H1 (cell line): ENCODE measurements around the gene HOXC13. TPM values are rescaled to one million over a fixed set of nuclear protein-coding genes. Genes with fewer than 3 reads are reported as not detected.

Source experiments
- CTCF ChIA-PET: fragments of 300-600 bp; sonication (Branson Sonifier 250); formaldehyde crosslinking; loops from one replicate; lab custom pipeline; 2021; ENCODE audit not compliant: partially characterized antibody; lab: Charles Lee
- POLR2A ChIA-PET: fragments of 300-600 bp; sonication (Branson Sonifier 250); formaldehyde crosslinking; loops from one replicate; lab custom pipeline; 2021; ENCODE audit warnings: inconsistent platforms; ENCODE audit not compliant: partially characterized antibody; lab: Charles Lee
- DNase-seq, 2 experiments: peaks; one replicate each; pipeline versions ENCODE4 v3.0.0 to v3.0.0-alpha.2; 2010 to 2022; ENCODE audit warnings: low spot score in 2 of 2, low read depth in 1 of 2, mixed read lengths in 1 of 2
- FAIRE-seq: peaks from 2 replicates; lab custom pipeline; 2011; peaks lifted over from hg19 to GRCh38; lab: Jason Lieb, UNC
- H2AFZ ChIP-seq: 2 replicates; pipeline ENCODE4 v1.8.1; 2012; ENCODE audit warnings: low read length, inconsistent platforms
- H2AK5ac ChIP-seq: 2 replicates; pipeline ENCODE4 v1.6.1; 2013; ENCODE audit warnings: low read depth, low read length
- H2BK120ac ChIP-seq: replicated peaks from 2 replicates; pipeline ENCODE3; 2013; ENCODE audit warnings: low read depth, low read length, inconsistent platforms
- H2BK12ac ChIP-seq: 2 replicates; pipeline ENCODE4 v1.6.1; 2013; ENCODE audit warnings: low read depth, low read length
- H2BK15ac ChIP-seq: 2 replicates; pipeline ENCODE4 v1.6.1; 2013; ENCODE audit warnings: low read length
- H2BK20ac ChIP-seq: 2 replicates; pipeline ENCODE4 v1.6.1; 2013; ENCODE audit warnings: low read length
- H2BK5ac ChIP-seq: 2 replicates; pipeline ENCODE4 v1.6.1; 2013; ENCODE audit warnings: low read depth, low read length
- H3K14ac ChIP-seq: 2 replicates; pipeline ENCODE4 v1.6.1; 2013; ENCODE audit warnings: inconsistent platforms; ENCODE audit not compliant: insufficient read length
- H3K18ac ChIP-seq: 2 replicates; pipeline ENCODE4 v1.6.1; 2013; ENCODE audit warnings: low read length; ENCODE audit errors: extremely low read depth
- H3K23ac ChIP-seq: 2 replicates; pipeline ENCODE4 v1.6.1; 2013; ENCODE audit warnings: inconsistent platforms; ENCODE audit not compliant: insufficient read length
- H3K23me2 ChIP-seq: 2 replicates; pipeline ENCODE4 v1.6.1; 2013; ENCODE audit warnings: low read depth, low read length
- H3K27ac ChIP-seq: 2 replicates; pipeline ENCODE4 v1.6.1; 2011; ENCODE audit warnings: low read depth, low read length, inconsistent platforms
- H3K27me3 ChIP-seq, 4 experiments: replicated peaks in 1 of 4; 1 replicate in 1 of 4; 2 replicates in 3 of 4; pipeline versions ENCODE4 v1.6.1 to v1.8.1; 2011 to 2013; ENCODE audit warnings: low read length in 3 of 4, mild to moderate bottlenecking in 3 of 4, inconsistent platforms in 2 of 4, mixed read lengths in 2 of 4, moderate library complexity in 1 of 4; ENCODE audit not compliant: control insufficient read depth in 3 of 4, insufficient read depth in 3 of 4; ENCODE audit errors: extremely low read depth in 1 of 4
- H3K36me3 ChIP-seq, 4 experiments: 2 replicates each; pipeline versions ENCODE4 v1.6.1 to v1.8.1; 2011 to 2013; ENCODE audit warnings: mild to moderate bottlenecking in 4 of 4, low read length in 3 of 4, moderate library complexity in 2 of 4, control low read depth in 1 of 4, inconsistent platforms in 1 of 4; ENCODE audit not compliant: insufficient read depth in 4 of 4, control insufficient read depth in 2 of 4
- H3K4ac ChIP-seq: replicated peaks from 2 replicates; pipeline ENCODE3; 2013; ENCODE audit warnings: low read length, low read depth, mixed read lengths, inconsistent platforms; ENCODE audit not compliant: insufficient read length
- H3K4me1 ChIP-seq, 4 experiments: replicated peaks in 1 of 4; 1 replicate in 1 of 4; 2 replicates in 3 of 4; pipeline versions ENCODE4 v1.6.1 to v1.8.1; 2011 to 2013; ENCODE audit warnings: low read length in 3 of 4, inconsistent platforms in 2 of 4, mixed read lengths in 1 of 4; ENCODE audit not compliant: insufficient read depth in 4 of 4, control insufficient read depth in 3 of 4
- H3K4me2 ChIP-seq, 2 experiments: 2 replicates each; pipeline versions ENCODE4 v1.6.1 to v1.8.1; 2011 to 2013; ENCODE audit warnings: low read depth in 2 of 2, low read length in 2 of 2, control low read depth in 1 of 2, inconsistent platforms in 1 of 2, mild to moderate bottlenecking in 1 of 2; ENCODE audit not compliant: insufficient read depth in 1 of 2
- H3K4me3 ChIP-seq, 4 experiments: fragments of 200-600, 300-600 bp in 1 of 4; sonication (generic), shearing (Covaris generic), sonication (Bioruptor Twin) in 1 of 4; 2 replicates each; pipeline versions ENCODE4 v1.5.1 to v1.8.1; 2011 to 2016; ENCODE audit warnings: low read length in 4 of 4, low read depth in 3 of 4, control low read depth in 2 of 4, inconsistent platforms in 2 of 4, mild to moderate bottlenecking in 2 of 4, mixed read lengths in 1 of 4, moderate library complexity in 1 of 4; ENCODE audit not compliant: insufficient read depth in 2 of 4; ENCODE audit errors: extremely low read depth in 1 of 4
- H3K56ac ChIP-seq: replicated peaks from 2 replicates; pipeline ENCODE3; 2013; ENCODE audit warnings: low read depth, mild to moderate bottlenecking, mixed read lengths, low read length, inconsistent platforms; ENCODE audit not compliant: insufficient read length
- H3K79me1 ChIP-seq: 2 replicates; pipeline ENCODE4 v1.6.1; 2013; ENCODE audit warnings: low read depth, low read length, control low read depth
- H3K79me2 ChIP-seq, 2 experiments: 2 replicates each; pipeline versions ENCODE4 v1.6.1 to v1.8.1; 2012 to 2013; ENCODE audit warnings: low read length in 2 of 2, mild to moderate bottlenecking in 2 of 2, inconsistent platforms in 1 of 2; ENCODE audit not compliant: insufficient read depth in 2 of 2, control insufficient read depth in 1 of 2
- H3K9ac ChIP-seq, 4 experiments: replicated peaks in 1 of 4; 1 replicate in 1 of 4; 2 replicates in 3 of 4; pipeline versions ENCODE4 v1.6.1 to v1.8.1; 2011 to 2013; ENCODE audit warnings: low read depth in 3 of 4, low read length in 3 of 4, control low read depth in 2 of 4, mild to moderate bottlenecking in 2 of 4, moderate library complexity in 2 of 4, inconsistent platforms in 1 of 4; ENCODE audit errors: extremely low read depth in 1 of 4
- H3K9me3 ChIP-seq, 2 experiments: 2 replicates each; pipeline versions ENCODE4 v1.6.1 to v1.8.1; 2012 to 2013; ENCODE audit warnings: mild to moderate bottlenecking in 2 of 2, moderate library complexity in 2 of 2, control low read depth in 1 of 2, inconsistent platforms in 1 of 2, low read depth in 1 of 2, low read length in 1 of 2, mixed read lengths in 1 of 2; ENCODE audit not compliant: insufficient read depth in 2 of 2
- H4K20me1 ChIP-seq, 2 experiments: replicated peaks in 1 of 2; 2 replicates each; pipeline versions ENCODE3 to v1.8.1; 2011 to 2013; ENCODE audit warnings: inconsistent platforms in 2 of 2, low read length in 2 of 2, mild to moderate bottlenecking in 1 of 2; ENCODE audit not compliant: insufficient read depth in 2 of 2, control insufficient read depth in 1 of 2
- H4K5ac ChIP-seq: 2 replicates; pipeline ENCODE4 v1.6.1; 2013; ENCODE audit warnings: low read length, low read depth, mixed read lengths, inconsistent platforms; ENCODE audit not compliant: insufficient read length
- H4K8ac ChIP-seq: 2 replicates; pipeline ENCODE4 v1.8.0; 2013; ENCODE audit warnings: mild to moderate bottlenecking, moderate library complexity, low read length, inconsistent platforms; ENCODE audit not compliant: insufficient read depth; ENCODE audit errors: extremely low read depth
- H4K91ac ChIP-seq: replicated peaks from 2 replicates; pipeline ENCODE3; 2013; ENCODE audit warnings: low read length, mixed read lengths, inconsistent platforms; ENCODE audit not compliant: insufficient read length
- CBX8 ChIP-seq: fragments of 300-800, 300-1000 bp; sonication (generic); IDR thresholded peaks from 2 replicates; pipeline ENCODE4 v1.7.1; 2016; ENCODE audit warnings: low read depth, low read length, borderline replicate concordance
- CHD1 ChIP-seq: IDR thresholded peaks from 2 replicates; pipeline ENCODE4 v1.6.1; 2012; ENCODE audit warnings: low read depth, low read length, improper control_type of control experiment
- EP300 ChIP-seq, 2 experiments: IDR thresholded peaks; 1 replicate in 1 of 2; 2 replicates in 1 of 2; pipeline ENCODE4 v1.6.1; 2011 to 2012; ENCODE audit warnings: low read depth in 2 of 2, low read length in 2 of 2, mild to moderate bottlenecking in 2 of 2, borderline replicate concordance in 1 of 2, inconsistent platforms in 1 of 2, moderate library complexity in 1 of 2
- JUN ChIP-seq: IDR thresholded peaks from 2 replicates; pipeline ENCODE4 v1.6.1; 2011; ENCODE audit warnings: low read depth, mild to moderate bottlenecking, improper control_type of control experiment, low read length
- KDM1A ChIP-seq: fragments of 200-600, 300-600 bp; sonication (generic); IDR thresholded peaks from 2 replicates; pipeline ENCODE4 v1.7.1; 2016; ENCODE audit warnings: mild to moderate bottlenecking, low read length, borderline replicate concordance
- POU5F1 ChIP-seq: IDR thresholded peaks from 2 replicates; pipeline ENCODE4 v1.6.1; 2011; ENCODE audit warnings: low read depth, mild to moderate bottlenecking, low read length, moderate library complexity
- RNF2 ChIP-seq: fragments of 200-900, 300-1000 bp; sonication (generic); IDR thresholded peaks from 2 replicates; pipeline ENCODE4 v1.7.1; 2016; ENCODE audit warnings: borderline replicate concordance, low read depth, mild to moderate bottlenecking, antibody characterized with exemption, low read length; ENCODE audit not compliant: poor library complexity, severe bottlenecking; ENCODE audit errors: missing control alignments
- SP1 ChIP-seq: IDR thresholded peaks from 2 replicates; pipeline ENCODE4 v1.6.1; 2011; ENCODE audit warnings: low read depth, low read length
- SP2 ChIP-seq: IDR thresholded peaks from 2 replicates; pipeline ENCODE4 v1.6.1; 2012; ENCODE audit warnings: mild to moderate bottlenecking, low read length, inconsistent platforms
- SUZ12 ChIP-seq: fragments of 200-600 bp; sonication (generic); IDR thresholded peaks from 2 replicates; pipeline ENCODE4 v1.6.1; 2012; ENCODE audit warnings: mild to moderate bottlenecking, inconsistent platforms, low read length, moderate library complexity, mixed read lengths
- TAF7 ChIP-seq: optimal IDR thresholded peaks from 2 replicates; pipeline ENCODE3; 2011; ENCODE audit warnings: low read depth, mild to moderate bottlenecking, inconsistent platforms, low read length, moderate library complexity, borderline replicate concordance
- TCF12 ChIP-seq: IDR thresholded peaks from 2 replicates; pipeline ENCODE4 v1.6.1; 2011; ENCODE audit warnings: low read depth, mild to moderate bottlenecking, low read length
- TEAD4 ChIP-seq: IDR thresholded peaks from 2 replicates; pipeline ENCODE4 v1.6.1; 2012; ENCODE audit warnings: low read depth, low read length, inconsistent platforms, mixed read lengths
- WGBS, 2 experiments: shearing (Covaris generic) in 1 of 2; methylation state at CpG; one replicate each; pipeline versions ENCODE4 v1.1.6 to v1.1.7; 2013 to 2015; ENCODE audit warnings: low lambda C conversion rate in 2 of 2, mixed read lengths in 2 of 2, inconsistent platforms in 1 of 2, low coverage in 1 of 2, missing lambda C conversion rate in 1 of 2; ENCODE audit not compliant: insufficient replicate concordance in 2 of 2, insufficient coverage in 1 of 2, insufficient read length in 1 of 2; ENCODE audit errors: extremely low coverage in 1 of 2, missing lambda C conversion rate in 1 of 2; 5-methylcytosine and 5-hydroxymethylcytosine counted together
- polyA plus RNA-seq, 7 experiments: library from polyadenylated mRNA; depleted of rRNA in 3 of 7; stranded (reverse) in 5 of 7; unstranded in 2 of 7; fragments of >200 nt in 5 of 7; fragments of 200-250 nt in 2 of 7; gene quantifications; 1 replicate in 5 of 7; 2 replicates in 1 of 7; 4 replicates in 1 of 7; pipeline versions ENCODE4 v1.2.1 to v1.2.3, GENCODE V29; 2011 to 2013; ENCODE audit warnings: missing spikeins in 2 of 7, mixed read lengths in 2 of 7
- total RNA-seq: library from RNA; stranded (reverse); fragmentation: NEBNext Ultra II Directional; extraction: Animal tissue kit (Norgen Biotek cat#: 25700); gene quantifications from 2 replicates; pipeline ENCODE4 v1.2.1, GENCODE V29; 2021

HOXC13 gene
- total and polyA plus RNA-seq, 2 of the 8 experiments (the other 6 are each of a cell fraction or from before 2014, with no cell fraction given): 0.02 TPM; not detected in 1

DNA sequence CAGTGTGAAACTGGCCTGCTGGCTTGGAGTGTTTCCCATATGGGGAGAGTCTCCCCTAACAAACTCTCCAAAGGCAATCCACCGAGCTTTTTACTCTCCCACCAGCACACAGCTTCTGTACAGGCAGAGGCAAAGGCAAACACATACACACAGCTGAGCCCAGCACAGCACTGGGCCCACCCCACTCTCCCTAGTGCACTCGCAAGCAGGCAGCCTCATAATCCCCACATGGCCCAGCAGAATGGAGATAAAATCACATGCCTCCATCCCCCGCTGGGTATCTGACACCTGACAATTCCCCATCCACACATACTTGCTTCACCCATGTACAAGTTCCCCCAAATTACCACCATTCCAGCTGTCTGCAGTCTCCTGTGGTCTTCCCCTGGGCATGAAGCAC lies 19.5 kb downstream of the HOXC13 start:
- no peak overlapping the region for H3K4ac ChIP-seq
- no peaks in the 10 kb centered on the region for H3K23me2 ChIP-seq
- H2BK12ac ChIP-seq: no peak overlapping the region
- no peak for FAIRE-seq
- CTCF ChIA-PET: interaction anchor here (0.9 to 2.5 kb wide), 7 partner anchors 19 to 250 kb away, joined by 3 to 8 read pairs (median 5); partner anchors contain the start of gene HOXC13
- H4K8ac ChIP-seq: no peak overlapping the region
- no peak overlapping the region for H3K27ac ChIP-seq
- POLR2A ChIA-PET: interaction anchor here (0.6 kb wide), 1 partner anchor 252 kb away, joined by 3 read pairs; no protein-coding TSS in a partner anchor
- no peaks in the 10 kb centered on the region for H3K79me2 ChIP-seq
- 0 out of 2 replicates have a peak overlapping the region, but pooled peaks have one; percentile 82 for H2AK5ac ChIP-seq
- H4K91ac ChIP-seq: no peak overlapping the region
- no peaks in the 10 kb centered on the region; a peak in 1 of 4 replicates for H3K9me3 ChIP-seq
- H3K4me1 ChIP-seq: peaks cover 0 to 5% (median under 1%) of the 10 kb centered on the region in 4 experiments; a peak in 1 of 7 replicates
- H3K23ac ChIP-seq: no peak overlapping the region
- no peak overlapping the region for H2AFZ ChIP-seq
- no peak overlapping the region for H3K14ac ChIP-seq
- H4K5ac ChIP-seq: no peak overlapping the region
- H3K18ac ChIP-seq: no peak overlapping the region
- 35% methylated on average over 3 of the region's 3 CpGs; no CpG with 5 or more reads in 1 of the 2 experiments for WGBS, 2 experiments
- H3K9ac ChIP-seq: no peak overlapping the region
- no peak overlapping the region for H2BK20ac ChIP-seq
- H3K56ac ChIP-seq: no peak overlapping the region
- peaks cover 0 to 14% (median 0%) of the 10 kb centered on the region in 4 experiments; a peak in 1 of 8 replicates for H3K36me3 ChIP-seq
- no peak overlapping the region for H2BK15ac ChIP-seq
- H4K20me1 ChIP-seq: peaks cover 31 to 53% of the 10 kb centered on the region in 2 experiments
- no peak overlapping the region for H2BK5ac ChIP-seq
- H2BK120ac ChIP-seq: no peak overlapping the region
- H3K27me3 ChIP-seq: peaks cover 100% of the 10 kb centered on the region in 4 experiments
- H3K4me2 ChIP-seq: no peak overlapping the region
- H3K79me1 ChIP-seq: no peaks in the 10 kb centered on the region
- no peak overlapping the region for H3K4me3 ChIP-seq
- no peak for DNase-seq
- no peak for TF ChIP-seq JUN
- TF ChIP-seq TEAD4: no peak
- TF ChIP-seq TCF12: no peak
- no peak for TF ChIP-seq CHD1
- peak; percentile 0; the same call in 1 of the 2 replicates for TF ChIP-seq SUZ12
- TF ChIP-seq EP300 (IDR thresholded peaks at IDR 0.05; ENCODE audit: borderline replicate concordance in 1 of 2, low read depth in 2 of 2, low read length in 2 of 2): no peak
- 0 out of 2 replicates have a peak, but pooled peaks have one; percentile 24 for TF ChIP-seq CBX8
- no peak for TF ChIP-seq SP1
- no peak for TF ChIP-seq POU5F1
- TF ChIP-seq TAF7: no peak
- TF ChIP-seq SP2: no peak
- peak; percentile 25 for TF ChIP-seq RNF2
- no peak for TF ChIP-seq KDM1A
